HFF-Myc (cell line): ENCODE results near the gene TLE1.
"Not testable (repeated sequence)": the region's sequence is repeated elsewhere in the genome, so short reads cannot be mapped to it uniquely, and the experiment has no call there.

Experiments
- DNase-seq: peaks from one replicate; pipeline ENCODE4 v3.0.0-alpha.2; 2011; ENCODE audit warnings: low read depth; ENCODE audit errors: extremely low read depth
- H3K4me3 ChIP-seq: replicated peaks from 2 replicates; pipeline ENCODE4 v1.5.1; 2011; ENCODE audit warnings: low read depth, mild to moderate bottlenecking, control low read depth, low read length
- TF ChIP-seq, protein P1 (sequence below): IDR thresholded peaks from 2 replicates; pipeline ENCODE4 v1.5.1; 2012; ENCODE audit warnings: mild to moderate bottlenecking, low read depth, low read length, control low read depth; ENCODE audit errors: missing control alignments

Gene TLE1

DNA sequence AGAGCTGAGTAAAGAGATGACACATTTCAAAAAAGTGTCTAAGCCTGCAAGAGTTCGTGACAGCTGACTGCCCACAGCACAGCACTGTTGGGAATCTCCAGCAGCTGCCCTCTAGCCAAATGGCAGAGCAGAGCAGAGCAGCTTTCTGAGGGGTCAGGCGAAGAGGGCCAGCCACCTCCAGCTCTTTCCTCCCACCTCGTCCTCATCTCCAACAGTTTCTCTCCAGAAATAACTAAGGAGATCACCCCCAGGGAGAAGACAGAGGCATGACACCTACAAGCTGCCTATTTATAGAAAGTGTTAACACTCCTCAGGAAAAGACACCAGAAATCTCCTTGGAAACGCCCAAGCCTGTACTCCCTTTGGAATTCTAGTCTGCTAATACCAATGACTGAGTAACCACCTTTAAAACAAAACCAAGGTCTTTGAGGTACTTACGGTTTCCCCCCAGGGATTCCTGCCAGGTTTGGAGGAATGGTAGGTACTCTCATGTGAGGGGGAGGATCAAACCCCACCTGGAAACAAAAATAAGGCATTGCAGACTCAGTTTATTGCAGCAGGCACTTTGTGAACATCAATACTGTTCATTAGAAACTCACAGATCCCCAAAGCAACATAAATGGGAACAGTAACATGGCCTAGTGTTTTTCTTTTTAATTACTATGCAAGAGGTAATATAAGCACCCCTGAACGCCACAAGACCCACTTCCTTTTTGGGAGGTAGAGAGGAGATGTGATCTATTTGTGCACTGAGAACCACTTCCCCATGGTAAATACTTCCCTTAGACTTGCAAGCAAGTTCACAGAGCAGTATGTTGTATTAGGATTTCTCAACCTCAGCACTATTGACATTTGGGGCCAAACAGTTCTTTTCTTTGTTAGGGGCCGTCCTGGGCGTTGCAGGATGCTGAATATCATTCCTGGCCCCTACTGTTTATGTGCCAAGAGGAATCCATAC is 79.3 kb downstream of the TLE1 start:
- no peak for DNase-seq
- TF ChIP-seq, protein P1, sequence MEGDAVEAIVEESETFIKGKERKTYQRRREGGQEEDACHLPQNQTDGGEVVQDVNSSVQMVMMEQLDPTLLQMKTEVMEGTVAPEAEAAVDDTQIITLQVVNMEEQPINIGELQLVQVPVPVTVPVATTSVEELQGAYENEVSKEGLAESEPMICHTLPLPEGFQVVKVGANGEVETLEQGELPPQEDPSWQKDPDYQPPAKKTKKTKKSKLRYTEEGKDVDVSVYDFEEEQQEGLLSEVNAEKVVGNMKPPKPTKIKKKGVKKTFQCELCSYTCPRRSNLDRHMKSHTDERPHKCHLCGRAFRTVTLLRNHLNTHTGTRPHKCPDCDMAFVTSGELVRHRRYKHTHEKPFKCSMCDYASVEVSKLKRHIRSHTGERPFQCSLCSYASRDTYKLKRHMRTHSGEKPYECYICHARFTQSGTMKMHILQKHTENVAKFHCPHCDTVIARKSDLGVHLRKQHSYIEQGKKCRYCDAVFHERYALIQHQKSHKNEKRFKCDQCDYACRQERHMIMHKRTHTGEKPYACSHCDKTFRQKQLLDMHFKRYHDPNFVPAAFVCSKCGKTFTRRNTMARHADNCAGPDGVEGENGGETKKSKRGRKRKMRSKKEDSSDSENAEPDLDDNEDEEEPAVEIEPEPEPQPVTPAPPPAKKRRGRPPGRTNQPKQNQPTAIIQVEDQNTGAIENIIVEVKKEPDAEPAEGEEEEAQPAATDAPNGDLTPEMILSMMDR = no peak
- no peak overlapping the region for H3K4me3 ChIP-seq

DNA sequence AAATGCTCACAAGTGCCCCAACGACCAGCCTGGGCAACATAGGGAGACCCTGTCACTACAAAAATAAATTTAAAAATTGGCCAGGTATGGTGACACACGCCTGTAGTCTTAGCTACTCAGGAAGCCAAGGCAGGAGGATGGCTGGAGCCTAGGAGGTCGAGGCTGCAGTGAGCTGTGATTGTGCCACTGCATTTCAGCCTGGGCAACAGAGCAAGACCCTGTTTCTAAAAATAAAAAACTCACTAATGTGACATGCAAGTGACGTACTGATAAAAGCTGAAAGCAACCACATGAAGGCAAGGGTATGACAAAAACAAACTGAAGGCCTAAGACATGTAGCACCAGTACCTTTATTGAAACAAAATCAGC is 81.1 kb downstream of the TLE1 start:
- DNase-seq = no peak
- H3K4me3 ChIP-seq = no peak overlapping the region

DNA sequence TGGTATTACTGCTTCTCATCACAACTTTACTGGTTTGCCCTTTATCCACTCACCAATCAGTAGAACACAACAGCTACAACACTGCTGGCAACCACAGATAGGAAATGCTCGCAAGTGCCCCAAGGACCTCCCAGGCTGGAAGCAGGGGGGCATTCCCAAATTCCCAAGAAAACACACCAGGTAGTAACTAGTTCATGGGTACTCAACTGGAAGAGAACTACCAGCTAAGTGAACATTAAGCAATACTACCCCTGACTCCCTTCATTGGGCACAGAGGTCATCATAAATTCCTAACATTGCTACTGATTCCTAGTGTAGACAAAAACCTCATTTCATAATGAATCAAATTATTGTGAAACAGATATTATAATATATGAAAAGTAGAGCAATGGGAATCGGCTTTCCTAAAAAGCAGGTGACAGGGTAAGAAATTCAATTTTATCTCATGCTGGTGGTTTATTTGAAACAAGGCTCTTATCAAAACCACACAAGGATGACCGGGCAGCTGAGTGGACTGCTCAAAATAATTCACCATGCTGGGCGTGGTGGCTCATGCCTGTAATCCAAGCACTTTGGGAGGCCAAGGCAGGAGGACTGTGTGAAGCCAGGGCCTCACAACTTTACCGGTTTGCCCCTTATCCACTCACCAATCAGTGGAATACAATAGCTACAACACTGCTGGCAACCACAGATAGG is 81.6 kb downstream of the TLE1 start:
- TF ChIP-seq, protein P1 = no peak
- no peak for DNase-seq
- H3K4me3 ChIP-seq = no peak overlapping the region

More for the DNA sequence above, 81.1 kb downstream of the TLE1 start:
- TF ChIP-seq, protein P1 = no peak

DNA sequence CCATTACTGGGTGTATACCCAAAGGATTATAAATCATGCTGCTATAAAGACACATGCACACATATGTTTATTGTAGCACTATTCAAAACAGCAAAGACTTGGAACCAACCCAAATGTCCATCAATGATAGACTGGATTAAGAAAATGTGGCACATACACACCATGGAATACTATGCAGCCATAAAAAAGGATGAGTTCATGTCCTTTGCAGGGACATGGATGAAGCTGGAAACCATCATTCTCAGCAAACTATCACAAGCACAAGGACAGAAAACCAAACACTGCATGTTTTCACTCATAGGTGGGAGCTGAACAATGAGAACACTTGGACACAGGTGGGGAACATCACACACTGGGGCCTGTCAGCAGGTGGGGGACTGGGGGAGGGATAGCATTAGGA is 83.1 kb downstream of the TLE1 start:
- not testable (repeated sequence) for H3K4me3 ChIP-seq, DNase-seq

DNA sequence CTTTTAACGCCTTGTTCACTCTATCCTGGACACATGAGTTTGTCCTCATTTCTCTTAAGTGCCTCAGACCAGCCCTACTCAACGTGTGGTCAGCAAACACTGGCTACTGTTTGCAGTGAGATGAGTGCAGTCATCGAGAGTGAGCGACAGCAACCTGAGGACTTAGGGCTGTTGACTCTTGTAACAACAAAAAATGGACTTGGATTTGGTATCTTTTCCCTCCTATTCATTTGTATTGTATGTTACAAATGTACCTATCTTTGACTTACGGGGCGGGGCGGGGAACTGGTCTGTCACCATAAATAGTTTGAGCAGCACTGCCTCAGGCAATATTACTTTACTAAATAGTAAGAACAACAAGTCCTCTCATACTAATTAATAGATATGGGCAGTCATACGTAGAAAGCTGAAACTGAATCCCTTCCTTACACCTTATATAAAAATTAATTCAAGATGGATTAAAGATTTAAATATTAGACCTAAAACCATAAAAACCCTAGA is 84.1 kb downstream of the TLE1 start:
- DNase-seq = no peak
- no peak overlapping the region for H3K4me3 ChIP-seq
- TF ChIP-seq, protein P1 = no peak

DNA sequence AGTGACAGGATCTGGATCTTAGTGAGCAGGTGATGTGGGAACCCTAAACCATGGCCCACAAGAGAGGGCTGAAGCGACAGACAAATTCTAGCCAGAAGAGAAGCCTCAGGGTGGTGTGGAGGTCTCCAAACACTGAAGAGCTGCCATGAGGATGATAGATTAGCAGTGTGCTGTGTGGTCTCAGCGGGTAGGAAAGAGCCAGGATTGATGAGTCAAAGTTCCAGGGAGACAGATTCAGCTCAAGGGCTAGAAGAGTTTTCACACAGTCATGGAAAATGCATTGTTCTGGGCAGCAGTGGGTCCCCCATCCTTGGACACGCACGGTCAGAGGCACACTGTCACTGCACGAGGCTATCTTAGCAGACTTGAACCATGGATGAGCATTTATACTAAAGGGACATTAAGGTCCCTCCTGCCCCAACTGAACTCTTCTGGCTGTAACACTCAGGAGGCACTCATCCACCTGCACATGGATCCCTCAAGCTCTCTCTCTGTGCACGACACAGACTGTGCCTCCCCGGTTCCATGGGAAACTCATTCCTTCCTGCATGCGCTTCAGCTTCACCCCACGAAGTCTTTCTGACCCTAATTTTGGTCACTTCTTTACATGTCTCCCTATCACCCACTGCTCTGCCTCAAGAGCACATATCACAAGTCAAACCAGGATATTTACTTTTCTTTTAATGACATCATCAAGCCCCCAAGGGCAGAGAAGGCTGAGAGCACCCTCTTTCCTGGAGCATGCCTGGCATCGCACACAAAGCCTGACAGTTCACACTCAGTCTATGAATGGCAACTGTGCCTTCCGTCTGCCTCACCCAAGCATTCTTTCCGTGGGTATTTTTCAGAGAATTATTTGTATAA is 84.8 kb downstream of the TLE1 start:
- no peak for DNase-seq
- TF ChIP-seq, protein P1 = no peak
- no peak overlapping the region for H3K4me3 ChIP-seq
